Stomach (tissue), 4 donors: ENCODE measurements around the gene MPIG6B.

ENCODE experiments used
- EP300 ChIP-seq: sonication (generic); formaldehyde crosslinking; IDR thresholded peaks from one replicate; pipeline ENCODE4 v1.6.1; 2017; ENCODE audit warnings: antibody characterized with exemption
- TF ChIP-seq, protein P1 (sequence below), 7 experiments: fragments of 450-650 bp in 4 of 7; fragments of 200-600 bp in 3 of 7; sonication (generic) in 3 of 7; IDR thresholded peaks; one replicate each; pipeline ENCODE4 v1.5.1; 2016 to 2019; ENCODE audit warnings: antibody characterized with exemption in 7 of 7, control low read depth in 2 of 7, mild to moderate bottlenecking in 1 of 7

DNA sequence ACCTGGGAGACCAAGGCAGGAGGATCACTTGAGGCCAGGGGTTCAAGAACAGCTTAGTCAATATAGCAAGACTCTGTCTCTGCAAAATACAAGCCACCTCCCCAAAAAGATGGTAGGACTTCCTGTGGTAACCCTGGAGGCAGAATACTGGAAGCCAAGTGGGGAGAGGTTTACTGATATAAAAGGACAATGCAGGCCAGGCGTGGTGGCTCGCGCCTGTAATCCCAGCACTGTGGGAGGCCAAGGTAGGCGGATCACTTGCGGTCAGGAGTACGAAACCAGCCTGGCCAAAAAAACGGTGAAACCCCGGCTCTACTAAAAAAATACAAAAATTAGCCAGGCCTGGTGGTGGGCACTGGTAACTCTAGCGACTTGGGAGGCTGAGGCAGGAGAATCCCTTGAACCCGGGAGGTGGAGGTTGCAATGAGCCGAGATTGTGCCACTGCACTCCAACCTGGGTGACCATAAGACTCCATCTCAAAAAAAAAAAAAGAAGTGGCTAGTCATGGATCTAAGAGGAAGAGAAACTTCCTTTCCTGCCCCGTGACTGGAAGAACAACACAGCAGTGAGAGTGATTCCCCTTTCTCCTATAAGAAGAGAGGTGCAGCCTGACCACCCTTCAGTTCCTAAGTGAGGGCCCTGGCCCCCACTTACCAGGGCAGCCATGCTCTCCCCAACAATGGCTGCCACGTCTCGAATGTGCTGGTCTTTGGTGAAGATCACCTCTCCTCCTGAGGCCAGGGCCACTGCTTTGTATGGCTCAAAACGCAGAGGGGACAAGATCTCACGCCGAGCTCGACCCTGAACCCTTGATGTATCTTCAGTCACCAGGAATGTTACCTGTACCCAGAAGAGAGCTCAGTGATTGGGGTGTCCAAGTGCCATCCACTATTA lies 45.4 kb downstream of the MPIG6B start:
- TF ChIP-seq EP300, result no peak
- TF ChIP-seq, protein P1, sequence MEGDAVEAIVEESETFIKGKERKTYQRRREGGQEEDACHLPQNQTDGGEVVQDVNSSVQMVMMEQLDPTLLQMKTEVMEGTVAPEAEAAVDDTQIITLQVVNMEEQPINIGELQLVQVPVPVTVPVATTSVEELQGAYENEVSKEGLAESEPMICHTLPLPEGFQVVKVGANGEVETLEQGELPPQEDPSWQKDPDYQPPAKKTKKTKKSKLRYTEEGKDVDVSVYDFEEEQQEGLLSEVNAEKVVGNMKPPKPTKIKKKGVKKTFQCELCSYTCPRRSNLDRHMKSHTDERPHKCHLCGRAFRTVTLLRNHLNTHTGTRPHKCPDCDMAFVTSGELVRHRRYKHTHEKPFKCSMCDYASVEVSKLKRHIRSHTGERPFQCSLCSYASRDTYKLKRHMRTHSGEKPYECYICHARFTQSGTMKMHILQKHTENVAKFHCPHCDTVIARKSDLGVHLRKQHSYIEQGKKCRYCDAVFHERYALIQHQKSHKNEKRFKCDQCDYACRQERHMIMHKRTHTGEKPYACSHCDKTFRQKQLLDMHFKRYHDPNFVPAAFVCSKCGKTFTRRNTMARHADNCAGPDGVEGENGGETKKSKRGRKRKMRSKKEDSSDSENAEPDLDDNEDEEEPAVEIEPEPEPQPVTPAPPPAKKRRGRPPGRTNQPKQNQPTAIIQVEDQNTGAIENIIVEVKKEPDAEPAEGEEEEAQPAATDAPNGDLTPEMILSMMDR (IDR thresholded peaks at IDR 0.05), result no peak
